Neutrophil (primary cell): Measurements from ENCODE around the gene CRB3.

Source experiments
- H3K27ac ChIP-seq: fragments of 200-600 bp; sonication (generic); 2 replicates; pipeline ENCODE4 v1.5.1; 2016; ENCODE audit warnings: mild to moderate bottlenecking, moderate library complexity
- H3K27me3 ChIP-seq: fragments of 200-600 bp; sonication (generic); 2 replicates; pipeline ENCODE4 v1.6.0; 2016; ENCODE audit warnings: mild to moderate bottlenecking
- H3K36me3 ChIP-seq: fragments of 200-600 bp; sonication (generic); 2 replicates; pipeline ENCODE4 v1.5.1; 2017
- H3K4me1 ChIP-seq, 2 experiments: fragments of 200-600 bp in 1 of 2; sonication (generic) in 1 of 2; 1 replicate in 1 of 2; 2 replicates in 1 of 2; pipeline versions ENCODE4 v1.5.1 to v1.6.1; 2013 to 2016; ENCODE audit warnings: low read depth in 1 of 2, low read length in 1 of 2, mild to moderate bottlenecking in 1 of 2, moderate library complexity in 1 of 2; ENCODE audit not compliant: control insufficient read depth in 1 of 2, insufficient read depth in 1 of 2
- H3K4me3 ChIP-seq, 2 experiments: fragments of 200-600 bp in 1 of 2; sonication (generic) in 1 of 2; 1 replicate in 1 of 2; 2 replicates in 1 of 2; pipeline ENCODE4 v1.5.1; 2013 to 2016; ENCODE audit warnings: low read depth in 1 of 2, low read length in 1 of 2, mild to moderate bottlenecking in 1 of 2, moderate library complexity in 1 of 2
- H3K9me3 ChIP-seq: fragments of 200-600 bp; sonication (generic); 2 replicates; pipeline ENCODE4 v1.5.1; 2016
- TF ChIP-seq, protein P1 (sequence below): fragments of 200-600 bp; sonication (generic); IDR thresholded peaks from 2 replicates; pipeline ENCODE4 v1.5.1; 2016; ENCODE audit warnings: antibody characterized with exemption

Gene CRB3

DNA sequence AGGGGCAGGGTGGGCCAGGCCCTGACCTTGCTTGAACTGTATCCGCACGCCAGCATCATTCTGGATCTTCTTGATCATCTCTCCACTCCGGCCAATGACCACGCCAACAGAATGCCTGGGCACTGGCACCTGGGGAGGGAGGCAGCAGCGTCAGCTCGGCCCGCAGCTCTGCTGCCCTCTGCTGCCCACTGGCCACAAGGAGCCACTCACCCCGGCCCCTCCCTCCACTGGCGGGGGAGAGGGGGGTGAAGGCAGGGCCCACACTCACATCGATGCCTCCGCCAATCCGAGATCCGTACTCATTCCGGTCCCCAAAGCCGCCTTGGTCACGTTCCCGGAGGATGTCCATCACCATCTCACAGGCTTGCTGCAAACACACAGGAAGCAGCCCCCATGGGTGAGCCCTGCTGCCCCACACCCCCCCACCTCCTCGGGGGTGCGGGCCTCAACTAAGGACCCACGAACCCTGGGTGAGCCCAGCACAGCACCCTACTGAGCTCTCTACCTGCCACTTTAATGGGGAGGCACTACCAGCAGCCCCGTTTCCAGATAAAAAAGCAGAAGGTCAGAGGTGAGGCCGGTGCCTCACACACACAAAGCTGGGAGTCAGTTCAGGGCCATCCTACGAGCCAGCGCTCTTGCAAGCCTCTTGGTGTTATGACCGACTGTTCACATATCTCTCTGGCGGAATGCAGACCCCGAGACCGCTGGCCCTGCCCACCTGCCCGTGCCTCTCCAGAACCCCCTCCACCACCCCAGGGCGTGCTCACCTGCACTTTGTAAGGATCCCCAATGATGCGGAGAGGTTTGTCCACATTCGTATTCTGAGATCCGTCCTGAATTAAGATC is 46.1 kb upstream of the CRB3 start:
- Histone ChIP-seq H3K9me3 (no peaks in the 10 kb centered on the region), H3K27me3 (no peaks in the 10 kb centered on the region), H3K4me3 (no peak overlapping the region), H3K4me1 (peaks cover 0 to under 1% of the 10 kb centered on the region in 2 experiments), H3K27ac (no peak overlapping the region), H3K36me3 (peaks cover 76% of the 10 kb centered on the region)
- TF ChIP-seq, protein P1, sequence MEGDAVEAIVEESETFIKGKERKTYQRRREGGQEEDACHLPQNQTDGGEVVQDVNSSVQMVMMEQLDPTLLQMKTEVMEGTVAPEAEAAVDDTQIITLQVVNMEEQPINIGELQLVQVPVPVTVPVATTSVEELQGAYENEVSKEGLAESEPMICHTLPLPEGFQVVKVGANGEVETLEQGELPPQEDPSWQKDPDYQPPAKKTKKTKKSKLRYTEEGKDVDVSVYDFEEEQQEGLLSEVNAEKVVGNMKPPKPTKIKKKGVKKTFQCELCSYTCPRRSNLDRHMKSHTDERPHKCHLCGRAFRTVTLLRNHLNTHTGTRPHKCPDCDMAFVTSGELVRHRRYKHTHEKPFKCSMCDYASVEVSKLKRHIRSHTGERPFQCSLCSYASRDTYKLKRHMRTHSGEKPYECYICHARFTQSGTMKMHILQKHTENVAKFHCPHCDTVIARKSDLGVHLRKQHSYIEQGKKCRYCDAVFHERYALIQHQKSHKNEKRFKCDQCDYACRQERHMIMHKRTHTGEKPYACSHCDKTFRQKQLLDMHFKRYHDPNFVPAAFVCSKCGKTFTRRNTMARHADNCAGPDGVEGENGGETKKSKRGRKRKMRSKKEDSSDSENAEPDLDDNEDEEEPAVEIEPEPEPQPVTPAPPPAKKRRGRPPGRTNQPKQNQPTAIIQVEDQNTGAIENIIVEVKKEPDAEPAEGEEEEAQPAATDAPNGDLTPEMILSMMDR = no peak

DNA sequence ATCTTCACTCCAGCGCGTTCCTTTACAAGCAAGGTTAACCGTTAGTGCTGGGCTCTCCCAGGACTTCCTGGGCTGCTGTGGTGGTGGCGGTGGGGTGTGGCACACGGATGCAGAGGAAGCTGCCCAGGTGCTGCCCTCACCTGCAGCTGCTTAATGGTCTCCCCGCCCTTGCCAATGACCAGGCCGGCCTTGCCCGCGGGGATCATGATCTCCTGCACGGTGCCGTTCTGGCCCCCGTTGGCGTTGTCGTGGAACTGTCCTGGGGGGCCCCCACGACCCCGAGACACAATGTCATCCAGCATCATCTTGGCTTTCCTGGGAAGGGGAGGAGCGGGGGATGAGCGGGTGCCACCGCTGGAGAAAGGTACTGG is 45.5 kb upstream of the CRB3 start:
- peaks cover 5 to 7% of the 10 kb centered on the region in 2 experiments for H3K4me1 ChIP-seq

DNA sequence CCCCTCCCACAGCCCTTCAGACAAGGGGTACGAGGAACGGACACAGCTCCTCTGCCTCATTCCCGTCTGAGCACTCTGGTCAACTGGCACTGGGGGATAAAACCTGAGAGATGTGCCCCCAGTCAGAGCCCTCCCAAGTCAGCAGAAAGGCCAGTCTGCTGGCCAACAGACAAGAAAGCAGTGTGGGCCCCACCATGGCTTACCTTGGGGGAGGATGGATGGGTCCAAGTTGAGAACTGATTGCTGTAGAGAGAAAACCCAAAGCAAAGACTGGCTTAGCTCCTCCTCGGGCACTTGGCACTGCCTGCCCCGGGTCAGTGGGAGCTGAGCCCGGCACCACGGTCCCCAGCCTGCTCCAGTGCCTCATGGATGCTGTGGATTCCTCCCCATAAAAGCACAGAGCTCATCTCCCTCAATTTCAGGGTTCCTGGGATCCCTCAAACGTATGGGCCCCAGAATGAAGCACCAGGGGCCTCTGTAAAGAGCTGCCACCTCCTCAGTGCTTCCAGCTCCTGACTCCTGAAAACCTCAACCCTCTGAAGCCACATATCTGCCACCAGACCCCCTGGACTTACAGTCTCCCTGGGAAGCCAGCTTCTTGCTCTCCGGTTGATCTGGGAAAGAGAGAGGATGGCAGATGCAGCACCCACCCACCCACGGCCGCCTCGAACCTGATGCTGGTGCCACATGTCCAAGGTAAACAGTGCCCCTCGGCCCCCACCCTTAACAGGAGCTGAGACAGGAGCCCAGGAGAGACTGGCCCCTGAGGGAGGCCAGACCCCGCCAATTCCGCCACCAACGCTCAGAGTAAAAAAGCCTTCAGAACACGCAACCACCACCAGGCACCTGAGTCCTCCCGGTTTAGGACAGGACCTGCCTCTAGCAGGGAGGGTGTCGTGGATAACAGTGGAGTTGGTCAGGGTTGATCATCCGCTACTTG is 42.7 kb upstream of the CRB3 start:
- Histone ChIP-seq H3K9me3 (no peaks in the 10 kb centered on the region), H3K27ac (no peak overlapping the region), H3K4me3 (no peak overlapping the region), H3K36me3 (peaks cover 50% of the 10 kb centered on the region), H3K27me3 (no peaks in the 10 kb centered on the region), H3K4me1 (peaks cover 18 to 19% of the 10 kb centered on the region in 2 experiments)
- TF ChIP-seq, protein P1 = no peak

More for the DNA sequence above, 45.5 kb upstream of the CRB3 start:
- Histone ChIP-seq H3K36me3 (peaks cover 76% of the 10 kb centered on the region), H3K4me3 (no peak overlapping the region), H3K27ac (no peak overlapping the region), H3K27me3 (no peaks in the 10 kb centered on the region), H3K9me3 (no peaks in the 10 kb centered on the region)
- TF ChIP-seq, protein P1 = no peak

DNA sequence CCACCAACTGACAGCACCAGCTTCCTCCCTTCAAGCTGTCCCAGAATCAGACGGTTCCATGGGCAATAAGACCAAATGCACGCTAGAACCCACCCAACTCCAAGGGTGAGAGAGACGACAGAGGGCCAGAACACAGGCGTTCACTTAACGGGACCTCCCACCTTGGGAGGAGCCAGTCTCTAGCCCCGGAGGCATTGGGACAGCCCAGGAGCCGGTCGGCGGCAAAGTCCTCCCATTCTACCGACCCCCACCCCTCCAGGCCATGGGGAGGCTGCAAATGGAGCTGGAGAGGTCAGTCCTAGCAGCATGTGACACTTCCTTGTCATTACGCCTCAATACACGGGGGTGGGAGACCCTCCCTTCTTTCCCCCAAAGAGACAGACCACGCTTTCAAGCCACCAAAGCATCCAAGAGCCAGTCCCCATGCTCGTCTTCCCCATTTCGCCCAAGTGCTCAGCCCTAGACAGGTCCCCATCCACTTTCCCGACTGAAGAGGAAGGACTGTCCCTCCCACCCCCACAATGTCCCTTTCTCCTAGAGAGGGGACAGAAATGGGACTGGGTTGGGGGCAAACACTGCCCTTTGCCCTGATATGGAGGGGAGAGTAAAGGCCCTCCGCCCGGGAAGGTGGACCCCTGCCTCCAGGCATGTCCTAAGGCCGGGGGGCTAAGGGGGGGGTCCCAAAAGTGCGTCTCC is 40.4 kb upstream of the CRB3 start:
- no peaks in the 10 kb centered on the region for H3K9me3 ChIP-seq
- peak overlapping the region; percentile 58 to 69 for H3K4me3 ChIP-seq
- H3K27me3 ChIP-seq = no peaks in the 10 kb centered on the region
- H3K36me3 ChIP-seq = peaks cover 27% of the 10 kb centered on the region
- peaks cover 18 to 19% of the 10 kb centered on the region in 2 experiments for H3K4me1 ChIP-seq
- TF ChIP-seq, protein P1 = no peak
- H3K27ac ChIP-seq = peak overlapping the region; percentile 35
